ENCODE measurements around the gene ETFRF1.

DNA sequence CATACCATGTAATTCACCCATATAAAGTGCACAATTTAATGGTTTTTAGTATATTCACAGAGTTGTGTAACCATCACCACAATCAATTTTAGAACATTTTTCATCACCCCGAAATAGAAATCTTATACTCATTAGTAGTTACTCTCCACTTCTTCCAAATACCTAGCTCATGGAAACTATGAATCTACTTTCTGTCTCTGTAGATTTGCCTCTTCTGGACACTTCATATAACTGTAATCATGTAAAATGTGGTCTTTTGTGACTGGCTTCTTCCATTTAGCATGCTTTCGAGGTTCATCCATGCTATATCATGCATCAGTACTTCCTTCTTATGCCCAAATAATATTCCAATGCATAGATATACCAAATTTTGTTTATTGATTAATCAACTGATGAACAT is 10.9 kb upstream of the ETFRF1 start:
- TF ChIP-seq CTCF (IDR thresholded peaks at IDR 0.05) (no peak), POLR2A (IDR thresholded peaks at IDR 0.05) (no peak)

Measured in testis (tissue), 2 donors.